Vagina (tissue), 2 donors: ENCODE data around the gene ACYP2.

Experiments used
- CTCF ChIP-seq, 3 experiments: fragments of 450-650 bp in 2 of 3; fragments of 200-600 bp in 1 of 3; sonication (generic) in 1 of 3; IDR thresholded peaks; one replicate each; pipeline ENCODE4 v1.5.1; 2017 to 2019; ENCODE audit warnings: antibody characterized with exemption in 3 of 3, mild to moderate bottlenecking in 2 of 3, moderate library complexity in 2 of 3
- POLR2A ChIP-seq, 2 donors: fragments of 450-650 bp; IDR thresholded peaks; one replicate each; pipeline ENCODE4 v1.6.1; 2017; ENCODE audit warnings: antibody characterized with exemption in 2 of 2, mild to moderate bottlenecking in 2 of 2, moderate library complexity in 2 of 2

GRCh38 chr2:54212456-54212855 lies 97.0 kb downstream of the ACYP2 start:
- TF ChIP-seq CTCF (IDR thresholded peaks at IDR 0.05), result no peak
- no peak for TF ChIP-seq POLR2A (IDR thresholded peaks at IDR 0.05)
